Thyroid gland (tissue), 4 donors: ENCODE results near the gene PLXNA3.

Experiments
- CTCF ChIP-seq, 6 experiments: fragments of 200-600 bp in 3 of 6; fragments of 450-650 bp in 3 of 6; sonication (generic) in 3 of 6; IDR thresholded peaks; one replicate each; pipeline ENCODE4 v1.5.1; 2016 to 2019; ENCODE audit warnings: antibody characterized with exemption in 6 of 6, mild to moderate bottlenecking in 2 of 6, inconsistent platforms in 1 of 6, moderate library complexity in 1 of 6
- POLR2A ChIP-seq, 2 donors: fragments of 450-650 bp; IDR thresholded peaks; one replicate each; pipeline ENCODE4 v1.6.1; 2017; ENCODE audit warnings: antibody characterized with exemption in 2 of 2, mild to moderate bottlenecking in 2 of 2, moderate library complexity in 1 of 2

GRCh38 chrX:154449618-154450017 is 8.5 kb upstream of the PLXNA3 start:
- TF ChIP-seq CTCF (IDR thresholded peaks at IDR 0.05) (no peak), POLR2A (IDR thresholded peaks at IDR 0.05) (no peak)
